Measurements from ENCODE around the gene DDRGK1.

DNA sequence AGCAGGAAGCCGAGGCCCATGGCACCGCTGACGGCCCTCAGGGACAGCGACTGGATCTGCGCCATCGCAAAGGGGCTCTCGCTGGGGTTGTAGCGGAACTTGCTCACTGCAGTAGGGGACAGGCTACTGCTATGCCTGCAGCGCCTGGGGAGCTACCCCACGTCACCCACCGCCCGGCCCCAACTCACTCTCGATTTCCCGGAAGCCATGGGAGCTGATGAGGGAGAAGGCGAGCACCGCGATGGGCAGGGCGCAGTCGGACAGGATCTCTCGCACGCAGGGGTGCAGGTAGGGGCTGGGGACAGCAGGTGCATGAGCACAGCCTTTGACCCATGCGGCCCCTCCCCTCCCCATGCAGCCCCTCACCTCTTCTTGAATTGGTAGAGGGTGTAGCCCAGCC is 24.7 kb upstream of the DDRGK1 start:
- TF ChIP-seq POLR2AphosphoS5 (IDR thresholded peaks at IDR 0.05; ENCODE audit: insufficient read depth in 1 of 2, low read depth in 1 of 2) (no peak), POLR2A (IDR thresholded peaks at IDR 0.05) (no peak)

Measured in vagina (tissue), 2 donors.